GM18907 (cell line): ENCODE data around the gene SLC22A4.

ENCODE experiments used
- ATAC-seq: cut with Tn5 transposase; IDR thresholded peaks from one replicate; pipeline ENCODE4 v1.9.1; 2021; ENCODE audit warnings: mild to moderate bottlenecking, moderate library complexity; ENCODE audit not compliant: unreplicated experiment

Gene SLC22A4

DNA sequence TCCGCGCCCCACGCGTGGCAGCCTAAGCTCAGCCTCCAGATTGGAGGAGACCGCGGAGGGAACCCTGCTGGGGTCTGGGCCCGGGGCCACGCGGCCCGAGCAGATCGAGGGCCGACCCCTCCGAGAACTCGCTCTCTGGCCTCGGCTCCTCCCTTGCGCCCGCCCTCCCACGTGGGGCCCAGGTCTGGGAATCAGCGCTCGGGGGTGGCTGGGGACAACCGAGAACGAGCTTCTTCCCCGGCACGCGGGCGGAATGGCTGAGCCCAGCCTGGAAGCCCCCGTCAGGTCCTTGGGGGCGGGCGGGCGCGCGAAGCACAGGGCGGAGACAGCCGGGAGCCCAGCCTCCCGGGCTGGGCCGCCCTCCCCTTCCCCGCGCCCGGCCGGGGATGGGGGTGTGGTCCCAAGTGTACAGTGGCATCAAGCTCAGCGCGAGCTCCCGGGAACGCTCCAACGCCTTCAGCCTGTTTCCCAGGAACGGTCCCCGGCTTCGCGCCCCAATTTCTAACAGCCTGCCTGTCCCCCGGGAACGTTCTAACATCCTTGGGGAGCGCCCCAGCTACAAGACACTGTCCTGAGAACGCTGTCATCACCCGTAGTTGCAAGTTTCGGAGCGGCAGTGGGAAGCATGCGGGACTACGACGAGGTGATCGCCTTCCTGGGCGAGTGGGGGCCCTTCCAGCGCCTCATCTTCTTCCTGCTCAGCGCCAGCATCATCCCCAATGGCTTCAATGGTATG is at the start of gene SLC22A4:
Gene SLC22A4, plus strand, starts transcription at position 403 of the 736 bp plus-strand sequence. Its CDS starts 223 bp downstream, at position 626.
- peak; percentile 80 for ATAC-seq

DNA sequence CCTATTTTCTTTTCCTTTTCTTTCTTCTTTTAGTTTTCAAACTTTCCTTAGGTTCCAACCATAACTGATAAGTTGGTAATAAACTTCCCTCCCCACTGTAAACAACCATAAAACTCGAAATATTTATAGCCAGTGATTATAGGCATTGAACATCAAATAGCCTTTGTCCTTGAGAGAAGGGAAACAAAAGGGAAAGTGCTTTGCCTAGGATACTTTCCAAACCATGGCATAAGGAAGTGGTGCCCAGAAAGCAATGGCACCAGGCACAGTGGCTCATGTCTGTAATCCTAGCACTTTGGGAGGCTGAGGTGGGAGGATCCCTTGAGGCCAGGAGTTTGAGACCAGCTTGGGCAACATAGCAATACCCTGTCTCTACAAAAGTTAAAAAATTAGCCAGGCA is 48.6 kb upstream of the SLC22A4 start:
- no peak for ATAC-seq

DNA sequence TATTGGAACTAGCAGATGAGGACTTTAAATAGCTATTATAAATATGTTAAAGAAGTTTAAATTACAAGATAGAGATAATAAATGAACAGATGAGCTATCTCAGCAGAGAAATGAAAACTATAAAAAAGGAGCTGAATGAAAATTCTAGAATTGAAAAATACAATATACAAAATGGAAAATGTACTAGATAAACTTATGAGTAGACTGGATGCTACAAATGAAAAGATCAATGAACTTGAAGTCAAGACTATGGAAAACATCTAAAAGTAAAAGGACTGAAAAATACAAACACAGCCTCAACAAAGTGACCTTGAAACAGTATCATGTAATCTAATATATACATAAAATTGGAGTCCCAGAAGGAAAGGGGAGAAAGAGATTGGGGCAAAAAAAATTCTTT is 47.4 kb upstream of the SLC22A4 start:
- no peak for ATAC-seq

DNA sequence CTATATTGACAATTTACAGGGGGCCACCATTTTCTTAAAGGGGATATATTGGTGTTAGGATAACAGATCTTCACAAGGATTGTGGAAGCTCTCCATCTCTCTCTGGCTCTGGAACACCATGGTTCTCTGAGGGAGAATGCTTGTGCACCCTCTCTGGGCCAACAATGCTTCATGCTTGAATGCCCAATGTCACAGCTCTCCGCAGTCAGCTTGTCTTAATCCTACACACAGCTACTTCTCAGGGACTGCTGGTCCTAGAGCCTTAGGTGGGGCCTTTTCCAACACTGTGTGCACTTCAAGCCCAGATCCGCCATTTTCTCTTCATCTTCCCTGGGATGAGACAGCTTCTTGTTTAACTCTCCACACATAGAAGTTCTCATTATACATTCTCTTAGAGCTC is 43.6 kb upstream of the SLC22A4 start:
- ATAC-seq, result no peak

DNA sequence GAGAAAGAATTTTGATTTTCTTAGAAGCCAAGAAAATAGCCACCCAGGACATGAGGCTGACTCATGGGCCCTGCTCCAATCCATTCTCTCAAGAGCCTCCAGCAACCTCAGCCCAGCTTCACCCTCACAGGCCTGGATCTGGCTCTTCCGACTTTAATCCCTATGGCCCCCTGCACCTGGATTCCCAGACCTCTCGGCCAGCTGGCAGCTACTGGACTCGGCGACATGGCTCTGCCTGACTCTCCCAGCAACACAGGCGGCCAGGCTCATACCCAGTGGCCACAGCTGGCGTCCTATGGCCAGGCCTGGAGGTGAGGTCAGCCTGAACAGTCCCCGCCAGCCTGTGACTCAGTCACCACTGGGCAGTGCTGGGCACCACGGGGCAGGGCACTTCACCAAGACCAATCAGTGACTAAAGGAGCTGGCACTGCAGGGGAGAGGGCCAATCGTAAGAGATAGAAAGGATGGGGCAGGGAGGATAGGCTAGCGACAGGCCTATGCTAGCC is 42.9 kb upstream of the SLC22A4 start:
- no peak for ATAC-seq

DNA sequence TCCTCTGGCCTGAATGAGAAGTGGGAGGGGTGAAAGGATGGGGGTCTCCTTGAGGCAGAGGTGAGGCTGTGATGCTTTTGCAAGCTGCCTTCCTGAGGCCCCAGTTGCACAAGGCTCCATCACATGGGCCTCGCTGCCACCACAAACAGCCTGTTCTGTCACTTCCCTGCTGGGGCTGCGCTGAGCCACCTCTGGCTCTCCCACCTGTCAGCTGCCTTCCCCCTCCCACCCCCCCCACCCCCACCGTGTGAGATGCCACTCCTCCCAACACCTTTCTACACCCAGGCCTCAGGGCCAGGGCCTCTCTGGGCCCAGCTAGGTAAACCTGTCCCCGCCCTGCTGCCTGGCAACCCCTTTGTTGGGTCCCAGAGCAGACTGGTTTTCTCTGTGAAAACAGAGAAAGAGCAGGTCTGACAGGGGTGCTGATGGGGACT is 41.2 kb upstream of the SLC22A4 start:
- no peak for ATAC-seq

DNA sequence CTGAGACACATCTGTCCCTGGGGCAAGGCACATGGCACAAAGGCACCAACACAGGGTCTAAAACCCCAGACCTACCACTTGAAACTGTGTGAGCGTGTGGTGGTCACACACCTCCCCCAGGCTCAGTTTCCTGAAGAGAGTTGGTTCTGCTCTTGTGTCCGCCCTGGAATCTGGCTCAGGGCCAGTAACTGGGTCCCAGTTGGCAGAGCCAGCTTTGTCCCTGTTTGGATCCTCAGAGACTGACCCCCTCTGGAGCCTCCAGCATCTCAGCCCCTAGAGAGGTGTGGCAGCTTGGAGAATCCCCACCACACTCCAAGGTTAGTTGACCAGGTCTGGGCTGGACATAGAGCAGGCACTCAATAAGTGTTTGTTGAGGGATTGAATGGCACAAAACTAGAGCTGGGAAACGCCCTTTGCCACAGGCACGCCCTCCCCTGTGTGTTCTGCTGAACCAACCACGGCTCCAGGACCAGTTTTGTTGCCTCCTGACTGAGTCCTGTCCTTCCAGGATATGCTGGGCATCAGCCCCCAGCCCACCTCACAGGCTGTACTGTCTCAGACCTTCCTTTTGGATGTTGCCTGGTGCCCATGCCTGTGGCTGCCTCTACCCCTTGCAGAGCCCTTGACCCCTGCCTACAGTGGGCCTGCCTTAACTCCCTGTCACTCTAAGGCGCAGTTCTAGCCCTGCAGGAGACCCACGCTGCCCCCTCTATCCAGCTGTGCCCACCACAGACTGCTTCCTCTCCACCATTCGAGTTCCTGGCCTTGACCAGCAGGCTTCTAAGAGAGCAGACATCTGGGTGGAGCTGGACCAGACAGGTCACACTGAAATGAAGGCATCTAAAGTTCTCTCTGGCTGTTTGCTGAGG is 40.5 kb upstream of the SLC22A4 start:
- ATAC-seq, result no peak

DNA sequence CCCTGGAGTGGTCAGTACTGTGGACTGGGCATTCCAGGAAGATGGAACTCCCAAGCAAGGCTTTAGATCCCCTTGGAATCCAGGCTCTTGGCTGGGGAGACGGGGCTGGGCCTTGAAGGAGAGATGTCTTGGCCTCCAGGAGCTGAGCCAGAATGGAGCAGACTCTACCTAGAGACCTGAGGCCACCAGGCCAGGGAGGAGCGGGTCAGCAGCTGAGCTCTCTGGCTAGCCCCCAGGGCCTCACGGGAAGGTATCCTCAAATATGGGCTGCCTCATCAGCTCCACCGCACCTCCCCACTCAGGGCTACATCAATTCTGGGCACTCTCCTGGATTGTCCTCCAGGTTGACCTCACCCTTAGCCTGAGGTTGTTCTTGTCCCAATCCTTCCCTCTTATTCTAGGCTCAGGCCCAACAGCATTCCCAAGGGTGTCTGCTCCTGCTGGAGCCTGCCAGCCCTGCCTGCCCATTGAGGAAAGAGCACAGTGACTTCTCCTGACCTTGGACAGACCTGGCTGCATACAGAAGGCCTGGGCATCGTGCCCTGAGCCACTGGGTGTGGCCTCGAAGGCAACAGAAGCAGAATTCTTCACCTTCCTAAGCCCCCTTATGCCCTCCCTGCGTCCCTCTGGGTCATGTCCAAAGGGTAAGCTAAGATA is 39.7 kb upstream of the SLC22A4 start:
- ATAC-seq, result no peak

DNA sequence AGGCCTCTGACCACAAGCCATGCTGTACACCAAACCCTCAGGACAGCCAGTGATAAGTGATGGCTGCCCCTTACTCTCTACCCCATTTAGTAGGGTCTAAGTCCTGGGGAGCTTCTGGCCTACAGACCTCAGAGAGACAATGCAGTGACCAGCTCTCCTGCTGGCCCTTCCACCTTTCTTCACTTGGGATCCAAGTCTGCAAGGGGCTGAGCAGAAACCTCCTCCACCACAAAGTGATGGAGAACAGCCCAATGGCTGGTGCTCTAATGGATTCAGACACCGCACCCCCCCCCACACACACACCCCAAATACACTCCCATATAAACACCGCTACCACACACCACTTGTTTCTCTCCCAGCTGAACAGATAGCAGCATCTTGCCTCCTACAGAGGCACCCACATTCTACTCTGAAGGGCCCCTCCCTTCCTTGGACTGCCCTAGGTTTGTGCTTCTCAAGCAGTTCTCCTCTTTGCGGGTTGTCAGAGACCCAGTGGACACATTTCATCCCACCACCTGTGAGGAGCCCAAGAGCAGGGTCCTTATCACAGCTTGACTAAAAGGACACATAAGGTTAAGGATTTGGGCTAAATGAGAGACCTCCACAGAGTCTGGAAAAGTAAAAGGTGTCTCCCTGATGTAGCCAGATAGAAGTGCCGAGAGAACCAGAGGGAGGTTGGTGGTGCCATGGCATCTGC is 38.0 kb upstream of the SLC22A4 start:
- no peak for ATAC-seq

DNA sequence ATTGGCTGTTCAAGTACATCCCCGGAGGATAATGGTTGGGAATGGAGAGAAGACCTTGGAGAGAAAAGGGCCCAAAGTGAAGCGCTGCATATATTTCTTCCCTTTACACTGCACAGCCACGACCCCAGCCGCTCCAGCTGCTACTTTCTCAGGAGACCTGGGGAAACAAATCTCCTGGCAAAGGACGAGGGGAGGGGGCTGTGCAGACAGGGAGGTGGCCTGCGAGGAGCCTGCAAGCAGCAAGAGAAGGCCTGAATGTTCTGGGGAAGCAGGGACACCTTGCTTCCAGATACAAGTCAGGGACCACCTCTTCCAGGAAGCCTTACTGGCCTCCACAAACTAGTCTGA is 37.4 kb upstream of the SLC22A4 start:
- ATAC-seq, result no peak

DNA sequence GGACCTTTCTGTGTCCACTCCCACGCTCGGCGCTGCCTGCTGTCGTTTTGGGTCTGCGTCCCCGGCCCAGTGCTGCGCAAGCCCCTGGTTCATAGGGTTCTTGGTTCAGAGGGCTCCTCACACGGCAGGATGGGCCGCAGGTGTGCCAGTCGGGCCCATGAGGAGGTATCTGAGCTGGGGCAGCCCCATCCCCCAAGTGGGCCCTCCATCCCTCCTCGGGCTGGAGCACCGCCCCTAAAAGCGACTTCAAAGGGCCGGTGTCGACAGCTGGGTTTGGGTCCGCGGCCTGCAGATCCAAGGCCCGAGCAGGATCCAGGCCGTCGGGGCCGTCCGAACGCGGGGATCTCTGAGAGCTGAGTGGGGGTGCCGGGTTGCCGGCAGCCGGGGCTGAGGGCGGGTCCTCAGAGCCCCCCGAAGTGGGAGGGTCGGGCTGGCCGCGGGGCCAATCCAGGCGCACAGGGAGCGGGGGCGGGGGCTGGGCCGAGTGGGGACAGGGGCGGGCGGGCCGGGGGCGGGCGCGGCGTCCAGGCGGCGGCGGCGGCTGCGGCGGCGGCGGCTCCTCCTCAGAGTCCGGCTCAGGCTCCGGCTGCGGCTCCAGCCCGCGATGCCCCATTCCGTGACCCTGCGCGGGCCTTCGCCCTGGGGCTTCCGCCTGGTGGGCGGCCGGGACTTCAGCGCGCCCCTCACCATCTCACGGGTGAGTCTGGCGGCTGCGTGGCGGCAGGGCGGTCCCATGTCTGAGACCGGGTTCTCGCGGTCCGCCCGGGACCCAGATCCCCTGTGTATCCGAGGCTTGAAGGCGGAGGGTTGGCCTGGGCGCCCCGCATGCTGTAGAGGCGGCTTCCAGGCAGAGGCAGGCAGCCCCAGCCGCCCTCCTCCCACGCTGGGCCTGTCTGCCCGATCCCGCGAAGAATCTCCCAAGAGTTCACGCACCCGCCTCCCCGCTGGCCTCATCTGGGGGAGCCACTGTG is 36.8 kb upstream of the SLC22A4 start, which contains the start of gene PDLIM4:
Gene PDLIM4, plus strand, starts transcription at position 566 of the 971 bp plus-strand sequence. Its CDS starts 39 bp downstream, at position 605.
- ATAC-seq, result no peak

DNA sequence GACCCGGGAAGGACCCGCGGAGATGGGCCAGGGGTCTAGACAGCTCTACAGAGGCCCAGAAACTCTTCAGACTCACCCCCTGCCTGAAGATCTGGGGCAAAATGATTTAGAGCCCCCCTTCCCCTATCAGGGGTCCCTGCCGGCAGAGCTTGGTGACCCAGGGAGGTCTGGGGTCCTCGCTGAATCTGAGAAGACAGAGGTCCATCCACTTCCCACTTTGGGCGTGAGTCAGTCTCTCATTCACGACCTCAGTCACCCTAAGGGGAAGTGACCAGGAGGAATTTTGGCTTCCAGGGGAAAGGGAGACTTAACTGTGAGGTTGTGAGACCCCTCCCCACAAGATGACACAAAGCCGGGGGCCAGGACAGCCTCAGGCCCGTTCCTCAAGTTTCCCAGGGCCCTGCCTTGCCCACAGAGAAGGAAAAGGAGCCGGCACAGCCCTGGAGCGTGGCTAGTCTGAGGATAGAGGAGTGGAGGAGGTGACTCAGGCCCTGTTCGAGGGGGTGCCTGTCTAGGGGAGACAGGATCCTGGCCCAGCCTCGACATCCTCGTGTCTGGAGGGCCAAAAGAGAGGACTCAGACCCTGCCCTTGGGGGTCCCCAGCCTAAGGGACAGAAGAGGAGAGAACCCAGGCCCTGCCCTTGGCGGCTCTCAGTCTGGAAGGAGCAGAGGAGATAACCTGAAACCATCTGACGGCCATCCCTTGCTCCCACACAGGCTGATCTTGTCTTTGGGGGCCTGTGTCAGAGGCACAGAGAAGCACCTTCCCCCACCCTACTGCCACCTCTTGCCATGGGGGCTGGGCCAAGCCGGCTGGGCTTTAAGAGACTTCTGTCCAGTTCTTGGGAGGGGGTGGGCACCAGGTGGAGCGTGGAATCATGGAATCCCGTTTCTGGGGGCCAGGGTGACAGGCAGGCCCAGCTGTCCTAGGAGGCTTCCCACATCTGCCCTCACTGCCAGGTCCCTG is 35.8 kb upstream of the SLC22A4 start:
- no peak for ATAC-seq

DNA sequence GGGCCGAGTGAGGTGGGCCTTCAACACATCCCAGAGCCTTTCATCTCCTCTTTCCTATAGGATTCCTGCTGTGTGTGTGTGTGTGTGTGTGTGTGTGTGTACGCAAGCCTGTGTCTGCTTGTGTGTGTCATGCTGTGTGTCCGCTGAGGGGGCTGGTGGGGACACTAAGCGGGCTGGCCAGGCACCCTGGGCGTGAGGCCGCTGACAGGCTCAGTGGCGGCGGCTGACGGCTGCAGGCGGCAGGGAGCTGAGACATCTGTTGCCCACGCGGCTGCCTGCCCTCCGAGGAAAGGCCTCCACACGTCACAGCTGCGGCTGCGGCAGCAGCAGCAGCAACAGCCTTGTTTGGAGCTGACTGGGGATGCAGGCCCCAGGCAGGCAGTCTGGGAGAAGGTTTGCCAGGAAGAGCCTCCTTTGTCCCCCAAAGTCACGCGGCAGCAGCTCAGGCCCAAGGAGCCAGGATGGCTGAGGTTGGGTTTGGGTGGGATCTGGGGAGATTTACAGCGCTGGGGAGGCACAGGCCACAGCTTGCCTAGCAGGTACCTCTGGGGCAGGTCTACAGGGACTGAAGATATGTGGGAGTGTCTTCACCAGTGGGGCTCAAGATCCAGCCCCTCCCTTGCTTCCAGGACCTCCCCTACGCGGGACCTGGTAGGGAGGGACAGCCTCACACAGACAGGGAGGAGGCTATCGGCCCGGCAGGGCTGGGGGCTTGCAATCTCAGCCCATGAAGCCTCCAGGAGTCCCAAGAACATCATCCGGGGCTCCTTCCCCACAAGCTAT is 34.9 kb upstream of the SLC22A4 start:
- no peak for ATAC-seq

DNA sequence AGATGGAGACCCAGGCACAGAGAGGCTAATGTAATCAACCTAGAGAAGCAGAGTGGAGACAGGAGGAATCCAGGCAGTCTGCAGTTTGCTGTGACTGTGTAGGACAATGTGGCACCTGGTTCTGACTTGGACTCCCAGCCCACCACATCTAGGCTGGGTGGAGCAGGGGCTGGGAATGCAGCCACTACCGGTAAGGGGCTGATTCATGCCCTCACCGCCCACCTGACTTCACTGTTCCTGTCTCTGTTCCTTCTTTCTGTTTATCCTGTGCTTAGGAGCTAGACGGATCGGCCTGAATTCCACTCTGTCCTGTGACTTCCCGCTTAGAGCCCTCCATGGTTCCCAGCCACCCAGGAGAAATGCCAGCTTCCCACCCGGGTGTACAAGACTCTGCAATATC is 34.1 kb upstream of the SLC22A4 start:
- ATAC-seq, result no peak

DNA sequence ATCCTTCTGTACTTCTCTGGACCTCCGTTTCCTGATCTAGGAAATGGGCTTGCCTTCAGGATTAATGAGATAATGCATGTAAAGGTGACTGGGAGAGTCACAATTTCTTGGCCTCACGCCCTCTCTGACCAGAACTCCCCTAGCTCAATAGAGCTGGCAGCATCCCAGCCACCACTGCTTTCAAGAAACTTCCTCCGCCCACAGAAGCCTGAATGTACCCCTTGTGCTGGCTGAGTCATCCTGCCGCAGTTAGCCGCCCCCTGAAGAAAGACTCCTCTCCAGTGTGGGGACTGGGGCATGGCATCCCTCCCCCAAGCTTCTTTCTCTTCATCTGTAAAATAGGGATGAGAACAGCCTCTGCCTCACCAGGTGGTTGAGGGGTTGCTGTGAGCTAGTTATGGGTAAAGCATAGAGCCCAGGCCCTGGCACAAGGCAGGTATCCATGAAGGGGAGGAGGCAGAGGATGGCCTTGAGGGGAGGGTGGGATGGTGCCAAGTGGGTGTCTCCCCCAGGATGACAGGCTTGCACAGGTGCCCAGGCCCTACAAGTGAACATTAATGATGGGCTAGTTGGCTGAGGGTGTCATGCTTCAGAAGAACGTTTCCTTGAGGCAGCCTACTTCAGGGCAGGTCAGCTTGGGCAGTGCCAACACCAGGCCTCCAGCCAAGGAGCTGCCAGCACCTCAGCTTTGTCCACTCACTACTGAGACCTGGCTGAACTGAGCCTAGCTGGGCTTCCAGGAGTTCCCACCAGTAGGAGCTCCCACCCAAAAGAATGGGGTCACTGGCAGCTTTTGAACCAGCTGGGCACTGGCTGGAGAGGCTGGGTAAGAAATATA is 33.3 kb upstream of the SLC22A4 start:
- ATAC-seq, result peak; percentile 50

DNA sequence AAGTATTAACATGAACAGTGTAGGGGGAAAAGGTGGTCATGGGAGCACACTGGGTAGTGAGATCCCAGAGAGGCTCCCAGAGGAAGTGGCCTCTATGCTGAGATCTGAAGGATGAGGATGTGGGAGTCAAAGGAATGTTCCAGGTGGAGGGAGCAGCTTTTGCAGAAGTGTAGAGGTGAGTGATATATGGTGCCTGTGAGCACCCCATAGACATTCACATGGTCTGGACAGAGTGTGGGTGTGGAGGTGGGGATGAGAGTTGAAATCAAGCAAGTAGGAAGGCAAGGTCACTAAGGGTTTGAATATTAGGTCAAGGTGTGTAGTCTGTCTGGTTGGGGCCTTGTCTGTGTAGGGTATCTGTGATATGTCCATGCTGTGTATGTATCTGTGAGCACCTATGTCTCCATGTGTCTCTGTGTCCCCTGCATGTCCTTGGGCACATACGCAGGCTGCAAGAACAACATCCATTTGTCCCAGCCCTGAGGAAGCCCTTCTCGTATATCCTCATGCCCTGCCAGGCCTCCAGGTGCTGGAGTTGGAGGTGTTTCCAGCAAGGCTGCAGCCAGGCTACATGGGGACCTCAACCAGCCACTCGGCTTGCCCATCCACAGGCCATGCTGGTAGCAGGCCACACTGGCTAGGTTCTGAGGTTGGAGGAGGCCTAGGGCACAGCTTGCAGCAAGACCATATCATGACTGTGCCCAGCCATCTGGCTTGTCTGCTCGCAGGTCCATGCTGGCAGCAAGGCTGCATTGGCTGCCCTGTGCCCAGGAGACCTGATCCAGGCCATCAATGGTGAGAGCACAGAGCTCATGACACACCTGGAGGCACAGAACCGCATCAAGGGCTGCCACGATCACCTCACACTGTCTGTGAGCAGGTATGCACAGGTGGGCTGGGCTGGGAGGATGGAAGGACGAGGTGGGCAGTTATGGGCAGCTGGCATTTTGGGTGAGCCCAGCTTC is 32.0 kb upstream of the SLC22A4 start:
- no peak for ATAC-seq
